HG02610 (cell line): ENCODE results near the gene SPG7.

Experiments
- ATAC-seq: cut with Tn5 transposase; IDR thresholded peaks from one replicate; pipeline ENCODE4 v1.9.1; 2021; ENCODE audit warnings: mild to moderate bottlenecking, moderate library complexity; ENCODE audit not compliant: unreplicated experiment

Gene SPG7

DNA sequence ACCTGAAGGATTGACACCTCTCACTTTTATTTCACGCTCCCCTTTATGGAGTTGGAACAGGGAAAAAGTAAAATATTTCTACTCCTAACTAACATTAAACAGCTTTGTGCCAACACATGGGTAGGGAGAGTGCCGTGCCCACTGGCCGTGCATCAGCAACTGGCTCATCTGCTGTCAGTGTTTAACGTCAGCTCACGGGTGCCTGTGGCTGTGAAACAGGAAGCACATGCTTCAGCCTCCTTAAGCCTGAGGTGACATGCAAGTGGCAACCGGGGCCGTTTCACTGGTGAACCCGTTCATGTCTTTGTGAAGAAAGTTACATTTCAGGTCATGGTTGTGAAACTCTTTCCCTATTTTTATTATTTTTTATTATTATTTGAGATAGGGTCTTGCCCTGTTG lies 3.2 kb downstream of the SPG7 start:
- ATAC-seq, result no peak

DNA sequence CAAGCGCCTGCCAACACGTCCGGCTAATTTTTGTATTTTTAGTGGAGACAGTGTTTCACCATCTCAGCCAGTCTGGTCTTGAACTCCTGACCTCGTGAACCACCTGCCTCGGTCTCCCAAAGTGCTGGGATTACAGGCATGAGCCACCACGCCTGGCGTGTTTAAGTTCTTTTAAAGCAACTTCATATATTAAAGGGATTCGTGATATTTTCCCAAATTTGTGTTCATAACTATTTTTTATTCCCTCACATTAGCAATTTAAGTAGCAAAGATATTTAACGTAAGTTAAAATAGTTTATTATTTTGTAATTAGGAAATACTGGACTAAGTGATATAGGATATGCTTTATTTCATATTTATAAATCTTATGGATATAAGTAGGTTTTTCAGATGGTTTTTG lies 4.2 kb downstream of the SPG7 start:
- ATAC-seq, result no peak

DNA sequence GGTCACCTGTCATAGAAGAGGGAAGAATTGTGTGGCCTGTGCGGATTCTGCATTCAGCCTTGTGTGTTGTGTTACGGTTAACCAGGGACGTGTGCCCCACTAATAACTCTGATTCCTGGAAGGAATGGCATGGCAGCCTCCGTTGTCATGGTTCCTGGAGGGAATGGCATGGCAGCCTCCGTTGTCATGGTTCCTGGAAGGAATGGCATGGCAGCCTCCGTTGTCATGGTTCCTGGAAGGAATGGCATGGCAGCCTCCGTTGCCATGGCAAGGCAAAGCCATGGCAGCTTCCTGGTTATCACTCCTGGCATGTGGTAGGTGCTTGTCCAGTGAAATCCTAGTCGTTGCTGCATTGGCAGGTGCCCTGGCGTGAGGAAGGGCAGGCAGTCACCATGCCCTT lies 8.9 kb downstream of the SPG7 start:
- ATAC-seq, result no peak

DNA sequence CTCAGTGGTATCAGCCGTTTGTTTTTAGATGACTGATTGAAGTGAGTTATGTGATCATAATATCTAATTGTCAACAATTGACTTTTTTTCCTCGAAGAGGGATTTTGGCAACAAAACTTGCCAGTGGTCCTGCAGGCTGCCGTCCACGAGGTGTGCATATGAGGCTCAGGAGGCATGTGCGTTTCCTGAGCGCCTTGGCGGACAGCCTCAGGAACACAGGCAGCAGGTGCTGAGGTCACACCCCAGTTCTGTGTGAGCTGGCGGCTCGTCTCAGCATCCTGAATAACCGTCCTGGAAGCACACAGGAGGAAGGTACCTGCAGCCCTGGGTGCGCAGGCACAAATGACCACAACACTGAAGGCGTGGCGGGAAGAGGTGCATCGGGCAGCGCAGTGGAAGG lies 11.7 kb downstream of the SPG7 start:
- no peak for ATAC-seq

DNA sequence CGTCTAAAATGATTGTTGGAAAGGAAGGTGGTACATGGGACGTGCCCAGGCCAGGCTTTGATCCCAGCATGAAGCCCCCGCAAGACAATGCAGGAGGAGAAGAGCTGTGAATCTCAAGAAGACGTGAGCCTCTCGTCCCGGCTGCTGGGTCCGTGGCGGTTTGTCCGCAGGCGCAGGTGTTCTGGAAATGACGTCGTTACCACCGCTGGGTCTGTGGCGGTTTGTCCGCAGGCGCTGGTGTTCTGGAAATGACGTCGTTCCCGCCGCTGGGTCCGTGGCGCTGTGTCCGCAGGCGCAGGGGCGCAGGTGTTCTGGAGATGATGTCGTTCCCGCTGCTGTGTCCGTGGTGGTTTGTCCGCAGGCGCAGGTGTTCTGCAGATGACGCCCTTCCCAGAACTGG lies 14.1 kb downstream of the SPG7 start:
- no peak for ATAC-seq

DNA sequence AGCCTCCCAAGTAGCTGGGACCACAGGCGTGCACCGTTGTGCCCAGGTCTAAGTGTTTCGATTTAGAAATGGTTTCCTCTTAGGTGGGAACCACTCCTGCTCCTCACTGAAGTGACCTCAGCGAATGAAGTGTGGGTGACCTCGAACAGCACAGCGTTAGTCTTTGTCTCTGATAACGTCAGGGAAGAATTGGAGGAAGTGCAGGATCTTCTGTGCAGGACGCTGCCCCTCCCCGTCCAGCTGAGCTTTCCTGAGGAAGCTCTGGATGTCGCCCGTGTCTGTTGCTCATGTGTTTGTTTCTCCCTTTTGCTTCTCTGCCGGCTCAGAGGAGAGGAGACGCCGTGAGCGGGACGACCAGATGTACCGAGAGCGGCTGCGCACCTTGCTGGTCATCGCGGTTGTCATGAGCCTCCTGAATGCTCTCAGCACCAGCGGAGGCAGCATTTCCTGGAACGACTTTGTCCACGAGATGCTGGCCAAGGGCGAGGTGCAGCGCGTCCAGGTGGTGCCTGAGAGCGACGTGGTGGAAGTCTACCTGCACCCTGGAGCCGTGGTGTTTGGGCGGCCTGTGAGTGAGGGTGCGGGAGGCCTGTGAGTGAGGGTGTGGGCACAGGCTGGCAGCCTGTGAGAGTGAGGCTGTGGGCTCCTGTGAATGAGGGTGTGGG lies 15.6 kb downstream of the SPG7 start:
- no peak for ATAC-seq

DNA sequence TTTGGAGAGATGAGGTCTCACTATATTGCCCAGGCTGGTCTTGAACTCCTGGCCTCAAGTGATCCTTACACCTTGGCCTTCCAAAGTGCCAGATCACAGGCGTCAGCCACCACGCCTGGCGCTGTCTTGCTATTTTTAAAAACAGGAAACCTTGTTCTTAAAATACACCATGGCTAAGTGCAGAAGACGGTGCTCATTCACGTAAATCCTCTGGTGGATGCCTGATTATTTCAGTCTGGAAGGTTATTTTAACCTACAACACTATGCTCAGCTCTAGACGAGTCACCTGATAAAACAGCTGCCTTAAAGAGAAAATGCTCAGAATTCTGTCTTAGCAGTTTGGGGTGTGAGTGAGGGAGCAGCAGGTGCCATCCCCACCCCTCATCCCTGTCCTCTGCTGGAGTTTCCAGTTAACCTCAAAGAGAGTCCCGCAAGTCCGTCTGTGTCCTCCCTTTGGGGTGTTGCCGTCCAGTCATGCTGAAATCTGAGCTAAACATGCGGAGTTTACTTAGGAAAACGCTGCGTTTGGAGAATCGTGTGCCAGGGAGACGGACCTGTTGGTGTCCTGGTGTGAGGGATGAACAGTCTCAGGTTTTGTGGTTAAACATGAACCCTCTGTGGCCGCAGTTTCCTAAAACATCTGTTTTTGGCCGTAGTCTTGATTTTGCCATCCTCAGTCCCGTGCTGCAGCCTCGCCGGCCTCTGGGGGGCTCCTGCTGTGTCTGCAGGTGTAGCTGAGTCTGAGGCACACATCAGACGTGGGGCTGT lies 17.1 kb downstream of the SPG7 start:
- ATAC-seq, result no peak

DNA sequence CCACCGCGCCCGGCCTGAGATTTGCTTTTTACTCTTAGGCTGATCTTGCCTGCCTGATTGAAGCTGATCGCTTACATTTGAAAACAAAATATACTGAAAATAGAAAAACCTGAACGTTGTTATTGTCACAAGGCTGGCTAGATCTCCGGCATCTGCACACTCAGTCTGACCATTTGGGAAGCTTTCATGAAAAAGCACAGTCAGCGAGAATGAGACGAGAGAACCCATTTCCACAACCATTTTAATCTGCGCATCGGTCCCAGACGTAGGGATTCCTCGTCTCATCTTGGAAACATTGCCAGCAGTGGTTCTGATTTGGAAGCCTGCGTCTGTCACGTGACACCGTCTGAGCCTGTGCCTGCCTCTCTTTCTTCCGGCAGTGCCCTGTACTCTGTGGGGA lies 20.9 kb downstream of the SPG7 start:
- ATAC-seq, result no peak

DNA sequence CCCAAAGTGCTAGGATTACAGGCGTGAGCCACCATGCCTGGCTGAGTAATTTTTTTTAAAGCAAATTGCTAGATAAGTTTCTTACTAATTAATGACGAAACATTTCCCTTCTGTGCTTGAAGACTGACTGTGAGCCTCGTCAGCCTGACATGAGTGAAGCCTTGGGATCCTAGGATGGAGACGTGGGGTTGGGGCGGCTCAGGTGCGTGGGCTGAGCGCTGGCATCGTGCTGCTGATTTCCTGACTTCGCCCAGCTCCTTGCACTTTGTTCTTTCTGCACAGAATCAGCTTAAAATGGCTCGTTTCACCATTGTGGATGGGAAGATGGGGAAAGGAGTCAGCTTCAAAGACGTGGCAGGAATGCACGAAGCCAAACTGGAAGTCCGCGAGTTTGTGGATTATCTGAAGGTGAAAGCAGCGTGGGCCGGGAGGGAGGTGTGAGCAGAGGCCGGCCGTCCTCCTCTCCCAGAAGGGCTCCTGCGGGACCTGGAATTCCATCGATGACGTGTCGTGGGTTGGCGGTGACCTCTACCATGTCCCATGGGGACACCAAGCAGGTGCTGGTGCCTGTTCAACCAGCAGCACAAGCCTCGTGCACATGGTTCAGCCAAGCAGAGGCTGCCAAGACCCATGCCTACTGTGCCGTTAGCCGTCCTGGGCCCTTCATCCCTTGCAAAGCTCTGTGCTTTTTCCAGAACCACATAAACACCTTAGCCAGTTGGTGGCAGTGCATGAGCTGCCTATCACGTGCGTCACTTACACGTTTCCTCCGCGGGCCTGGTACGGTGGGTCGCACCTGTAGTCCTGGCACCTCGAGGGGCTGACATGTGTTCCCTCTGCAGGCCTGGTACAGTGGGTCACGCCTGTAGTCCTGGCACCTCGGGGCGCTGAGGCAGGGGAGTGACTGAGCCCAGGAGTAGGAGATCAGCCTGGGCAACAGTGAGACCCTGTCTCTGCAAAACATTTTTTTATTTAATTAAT lies 22.5 kb downstream of the SPG7 start:
- no peak for ATAC-seq

DNA sequence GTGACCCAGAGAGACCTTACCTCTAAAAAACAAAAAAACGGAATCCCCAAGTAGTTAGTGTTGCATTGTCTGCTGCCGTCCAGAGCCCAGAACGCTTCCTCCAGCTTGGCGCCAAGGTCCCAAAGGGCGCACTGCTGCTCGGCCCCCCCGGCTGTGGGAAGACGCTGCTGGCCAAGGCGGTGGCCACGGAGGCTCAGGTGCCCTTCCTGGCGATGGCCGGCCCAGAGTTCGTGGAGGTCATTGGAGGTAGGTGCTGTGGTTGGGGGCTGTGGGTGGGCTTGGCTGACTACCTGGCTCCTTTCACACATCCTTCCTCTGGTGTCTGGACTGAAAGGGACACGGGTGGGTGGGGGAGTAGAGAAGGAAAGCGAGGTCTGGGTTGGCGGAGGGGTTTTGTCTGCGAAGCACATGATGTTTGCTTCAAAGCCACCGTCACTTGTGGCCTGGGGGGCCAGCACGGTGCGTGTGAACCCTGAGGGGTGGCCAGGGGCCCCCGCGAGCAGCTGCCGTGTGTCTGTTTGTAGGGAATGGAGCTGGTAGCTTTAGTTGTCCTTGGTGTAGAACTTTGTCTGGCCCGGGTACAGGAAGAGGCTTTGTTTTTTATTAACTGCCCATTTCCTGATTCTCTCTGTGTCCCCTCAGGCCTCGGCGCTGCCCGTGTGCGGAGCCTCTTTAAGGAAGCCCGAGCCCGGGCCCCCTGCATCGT lies 23.8 kb downstream of the SPG7 start:
- no peak for ATAC-seq

DNA sequence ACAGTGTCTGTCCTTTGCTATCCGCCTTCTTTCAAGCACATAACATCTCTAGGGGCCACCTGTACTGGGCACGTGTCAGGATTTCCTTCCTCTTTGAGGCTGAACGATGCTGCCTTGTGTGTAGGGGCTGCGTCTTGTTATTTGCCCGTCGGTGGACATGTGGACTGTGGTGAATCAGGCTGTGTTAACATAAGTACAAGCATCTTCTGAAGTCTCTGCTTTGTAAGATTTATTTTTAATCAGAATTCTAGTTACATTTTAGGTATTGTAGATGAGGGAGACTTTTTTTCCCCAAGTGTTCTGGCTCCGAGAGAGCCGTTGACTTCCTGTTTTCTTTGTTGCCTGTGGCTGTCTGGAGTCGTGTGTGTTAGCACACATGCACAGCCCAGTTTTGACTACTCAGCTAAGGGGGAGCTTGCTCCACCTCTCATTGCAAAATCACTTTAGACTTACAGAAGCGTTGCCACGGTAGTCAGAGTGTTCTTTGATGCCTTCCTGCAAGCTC lies 26.1 kb downstream of the SPG7 start:
- no peak for ATAC-seq

DNA sequence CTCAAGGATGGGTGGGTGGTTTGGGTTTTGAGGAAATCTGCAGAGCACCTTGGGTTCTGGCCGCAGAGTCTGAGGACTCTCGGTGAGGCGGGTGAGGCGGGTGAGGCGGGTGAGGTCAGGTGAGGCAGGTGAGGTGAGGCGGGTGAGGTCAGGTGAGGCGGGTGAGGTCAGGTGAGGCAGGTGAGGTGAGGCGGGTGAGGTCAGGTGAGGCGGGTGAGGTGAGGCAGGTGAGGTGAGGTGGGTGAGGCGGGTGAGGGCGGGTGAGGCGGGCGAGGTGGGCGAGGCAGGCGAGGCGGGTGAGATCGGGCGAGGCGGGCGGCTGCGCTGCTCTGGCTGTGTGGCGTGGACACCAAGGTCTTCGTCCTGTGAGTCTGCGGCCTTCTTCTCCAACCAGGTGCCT lies 28.2 kb downstream of the SPG7 start:
- ATAC-seq, result no peak

DNA sequence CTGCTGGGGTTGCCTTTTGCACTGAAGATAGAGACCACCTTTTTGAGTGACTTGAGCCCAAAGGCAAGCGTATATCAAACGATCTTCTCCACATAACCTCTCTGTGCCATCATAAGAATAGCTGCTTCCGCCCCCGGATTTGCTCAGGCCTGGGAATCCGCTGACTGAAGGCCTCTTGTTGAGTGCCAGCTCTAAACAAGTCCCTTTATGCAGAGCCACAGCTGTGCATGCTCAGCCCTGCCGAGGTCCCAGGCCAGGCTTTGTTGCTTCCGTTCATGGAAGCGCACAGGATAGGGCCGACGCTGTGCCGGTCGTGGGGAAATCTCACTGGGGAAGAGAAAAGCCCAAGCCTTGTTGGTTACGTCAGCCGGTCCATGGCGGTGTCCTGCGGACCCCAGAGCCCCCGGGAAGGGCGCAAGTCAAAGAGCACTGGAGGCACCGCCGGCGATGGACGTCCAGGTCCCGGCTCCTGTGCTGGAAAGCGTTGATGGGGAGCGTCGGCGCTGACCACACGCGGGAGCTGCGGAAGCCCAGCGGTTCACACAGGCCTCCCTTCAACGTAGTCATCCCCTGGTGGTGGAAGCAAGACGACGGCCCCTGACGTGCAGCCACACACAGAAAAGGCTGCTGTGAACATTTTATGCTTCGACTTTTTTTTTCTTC lies 28.8 kb downstream of the SPG7 start:
- ATAC-seq, result no peak

DNA sequence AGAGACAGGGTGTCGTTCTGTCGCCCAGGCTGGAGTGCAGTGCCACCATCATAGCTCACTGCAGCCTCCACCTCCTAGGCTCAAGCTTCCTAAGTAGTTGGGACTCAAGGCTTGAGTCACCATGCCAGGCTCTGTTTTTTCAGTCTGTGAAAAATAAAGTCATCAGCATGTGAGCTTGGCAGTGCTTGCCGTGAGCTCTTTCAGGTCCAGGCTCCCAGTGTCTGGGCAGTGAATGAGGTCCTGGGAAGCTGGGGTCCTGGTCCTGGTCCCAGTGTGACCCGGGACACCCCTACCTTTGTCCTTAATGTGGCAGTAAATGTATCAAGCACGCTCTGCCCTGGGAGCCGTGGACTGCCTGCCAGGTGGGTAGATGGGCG lies 29.3 kb downstream of the SPG7 start:
- no peak for ATAC-seq

DNA sequence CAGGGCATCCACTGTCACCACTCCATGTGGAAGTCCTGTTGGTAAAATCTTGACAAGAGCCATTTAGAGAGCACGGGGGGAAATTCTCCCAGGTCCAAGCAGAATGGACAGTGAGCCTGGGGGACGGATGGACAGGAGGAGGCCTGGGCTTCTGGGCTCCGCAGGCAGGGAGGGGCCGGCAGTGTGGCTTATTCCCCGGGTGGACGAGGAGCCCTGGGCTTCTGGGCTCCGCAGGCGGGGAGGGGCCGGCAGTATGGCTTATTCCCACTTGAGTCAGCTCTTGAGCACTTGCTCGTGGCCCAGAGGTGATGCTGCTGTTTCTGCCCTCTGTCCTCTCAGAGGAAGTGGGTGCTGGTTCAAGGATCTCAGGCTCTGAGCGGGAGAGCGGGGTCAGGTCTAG lies 30.1 kb downstream of the SPG7 start:
- no peak for ATAC-seq

DNA sequence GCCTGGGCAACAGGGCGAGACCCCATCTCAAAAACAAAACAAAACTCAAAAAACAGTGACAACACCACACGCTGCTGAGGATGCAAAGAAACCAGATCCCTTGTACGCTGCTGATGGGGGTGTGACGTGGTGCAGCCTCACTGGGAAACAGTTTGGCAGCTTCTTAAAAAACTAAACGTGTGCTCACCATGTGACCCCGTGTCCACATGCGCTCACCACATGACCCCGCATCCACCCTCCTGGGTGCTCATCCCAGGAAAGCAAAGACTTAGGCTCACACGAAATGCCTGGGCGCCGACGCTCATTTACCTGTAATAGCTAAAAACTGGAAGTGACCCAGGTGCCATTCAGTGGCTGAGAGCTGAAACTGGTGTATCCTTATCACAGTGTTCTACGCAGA lies 32.4 kb downstream of the SPG7 start:
- ATAC-seq, result no peak

DNA sequence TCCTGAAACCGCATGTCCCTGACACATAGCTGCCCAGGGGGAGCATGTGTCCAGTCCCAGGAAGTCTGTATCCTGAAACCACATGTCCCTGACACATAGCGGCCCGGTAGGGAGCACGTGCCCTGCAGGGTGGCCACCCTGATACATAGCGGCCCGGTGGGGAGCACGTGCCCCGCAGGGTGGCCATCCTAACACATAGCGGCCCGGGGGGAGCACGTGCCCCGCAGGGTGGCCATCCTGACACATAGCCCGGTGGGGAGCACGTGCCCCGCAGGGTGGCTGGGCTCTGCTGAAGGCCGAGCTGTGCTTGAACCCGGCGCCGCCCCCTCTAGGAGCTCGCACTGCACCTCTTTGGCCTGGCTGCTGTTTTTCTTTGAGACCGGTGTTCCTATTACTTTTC lies 33.6 kb downstream of the SPG7 start:
- ATAC-seq, result no peak

DNA sequence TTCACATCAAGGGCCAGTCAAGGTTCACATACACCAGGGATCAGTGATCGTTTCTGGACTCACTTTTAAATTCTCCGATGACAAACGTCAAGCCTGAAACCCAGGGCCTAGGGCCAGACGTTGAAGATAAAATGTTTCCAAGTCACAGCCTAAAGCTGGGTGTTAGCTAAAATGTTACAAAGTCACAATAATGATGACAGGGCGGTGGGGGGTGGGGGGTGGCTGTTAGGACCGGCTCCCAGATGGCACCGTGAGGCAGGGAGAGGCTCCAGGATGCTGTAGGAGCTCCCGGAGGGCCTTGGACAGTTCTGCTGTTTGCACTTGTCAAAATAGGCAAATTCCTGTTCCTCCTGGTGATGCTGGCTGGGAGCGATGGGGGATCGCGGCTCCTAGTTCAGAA lies 35.9 kb downstream of the SPG7 start:
- ATAC-seq, result no peak

DNA sequence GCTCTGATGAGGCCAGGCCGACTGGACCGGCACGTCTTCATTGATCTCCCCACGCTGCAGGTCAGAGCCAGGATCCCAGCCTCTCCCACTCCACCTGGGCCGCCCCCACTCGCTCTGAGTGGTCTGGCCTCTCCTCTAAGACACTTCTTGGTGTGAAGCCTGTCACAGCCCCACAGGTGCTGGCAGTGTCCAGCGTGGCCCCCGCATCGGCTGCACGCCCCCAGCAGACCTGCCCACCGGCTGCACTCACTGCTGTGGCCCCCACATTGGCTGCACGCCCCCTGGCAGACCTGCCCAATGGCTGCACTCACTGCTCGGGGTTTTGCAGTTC lies 36.5 kb downstream of the SPG7 start:
- no peak for ATAC-seq

DNA sequence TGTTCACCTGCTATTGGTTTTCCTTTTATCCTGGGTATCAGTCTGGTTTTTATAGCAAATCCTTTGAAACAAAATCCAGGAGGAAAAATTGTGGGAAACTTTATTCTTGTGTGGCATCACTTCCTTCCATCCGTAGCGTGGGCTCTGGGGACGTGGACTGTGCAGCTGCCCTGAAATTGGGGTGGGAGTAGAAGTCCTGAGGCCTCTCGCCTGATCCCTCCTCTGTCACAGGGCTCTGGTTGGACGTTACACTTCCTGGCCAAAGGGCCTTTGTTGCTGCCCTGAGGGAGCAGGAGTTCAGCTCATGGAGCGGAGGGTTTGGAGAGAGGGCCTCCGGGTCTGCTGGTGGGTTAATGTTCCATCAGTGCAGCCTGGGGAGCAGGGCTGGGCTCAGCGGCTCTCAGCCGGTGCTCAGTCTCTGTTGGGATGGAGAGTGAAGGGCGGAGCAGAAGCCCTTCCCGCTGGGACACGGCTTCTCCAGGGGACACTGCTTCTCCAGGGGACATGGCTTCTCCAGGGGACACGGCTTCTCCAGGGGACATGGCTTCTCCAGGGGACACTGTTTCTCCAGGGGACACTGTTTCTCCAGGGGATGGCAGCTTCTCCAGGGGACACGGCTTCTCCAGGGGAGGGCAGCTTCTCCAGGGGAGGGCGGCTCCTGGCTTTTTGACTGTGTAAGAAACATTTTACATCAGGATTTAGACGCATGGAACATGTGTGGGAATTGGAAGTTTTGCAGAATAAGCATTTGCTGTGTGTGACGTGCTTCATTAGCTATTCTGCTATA lies 37.0 kb downstream of the SPG7 start:
- ATAC-seq, result no peak
